HCT116 (cell line): ENCODE measurements around the gene TLL2.

ENCODE experiments used
- CEBPB ChIP-seq: IDR thresholded peaks from 2 replicates; pipeline ENCODE4 v1.6.1; 2012; ENCODE audit warnings: low read depth
- EZH2 ChIP-seq: fragments of 200-600 bp; sonication (generic); IDR thresholded peaks from 2 replicates; pipeline ENCODE4 v1.6.1; 2017; ENCODE audit warnings: antibody characterized with exemption, mixed run types
- POLR2A ChIP-seq: IDR thresholded peaks from 2 replicates; pipeline ENCODE4 v1.7.0; 2011; ENCODE audit warnings: borderline replicate concordance; ENCODE audit not compliant: insufficient read depth, insufficient read length; ENCODE audit errors: extremely low read depth
- POLR2AphosphoS5 ChIP-seq: IDR thresholded peaks from 2 replicates; pipeline ENCODE4 v1.6.1; 2011; ENCODE audit warnings: mild to moderate bottlenecking, low read depth, low read length, moderate library complexity
- RAD21 ChIP-seq: IDR thresholded peaks from 2 replicates; pipeline ENCODE4 v1.6.1; 2012; ENCODE audit warnings: low read depth, mild to moderate bottlenecking
- SP1 ChIP-seq: IDR thresholded peaks from 2 replicates; pipeline ENCODE4 v1.6.1; 2012; ENCODE audit warnings: low read depth
- SRF ChIP-seq: IDR thresholded peaks from 2 replicates; pipeline ENCODE4 v1.6.1; 2012; ENCODE audit warnings: low read depth
- YY1 ChIP-seq: IDR thresholded peaks from 2 replicates; pipeline ENCODE4 v1.6.1; 2011; ENCODE audit warnings: low read length, low read depth, moderate library complexity, mild to moderate bottlenecking; ENCODE audit not compliant: insufficient replicate concordance; ENCODE audit errors: extremely low read depth
- ZBTB33 ChIP-seq: IDR thresholded peaks from 2 replicates; pipeline ENCODE4 v1.6.1; 2011; ENCODE audit warnings: mild to moderate bottlenecking, low read length, moderate library complexity; ENCODE audit not compliant: insufficient replicate concordance; ENCODE audit errors: extremely low read depth
- TF ChIP-seq, protein P1 (sequence below), 3 experiments: fragments of 200-600 bp in 1 of 3; sonication (generic) in 1 of 3; IDR thresholded peaks in 2 of 3; conservative IDR thresholded peaks in 1 of 3; 2 replicates each; pipeline ENCODE4 v1.5.1; 2012 to 2017; ENCODE audit warnings: low read depth in 2 of 3, low read length in 2 of 3, antibody characterized with exemption in 1 of 3, borderline replicate concordance in 1 of 3, control low read depth in 1 of 3, mild to moderate bottlenecking in 1 of 3, mixed read lengths in 1 of 3, mixed run types in 1 of 3, moderate library complexity in 1 of 3; ENCODE audit not compliant: insufficient read depth in 1 of 3
- TF ChIP-seq, protein P2 (sequence below): IDR thresholded peaks from 2 replicates; pipeline ENCODE4 v1.6.1; 2012
- TF ChIP-seq, protein P3 (sequence below): IDR thresholded peaks from 2 replicates; pipeline ENCODE4 v1.6.1; 2012; ENCODE audit warnings: low read depth

DNA sequence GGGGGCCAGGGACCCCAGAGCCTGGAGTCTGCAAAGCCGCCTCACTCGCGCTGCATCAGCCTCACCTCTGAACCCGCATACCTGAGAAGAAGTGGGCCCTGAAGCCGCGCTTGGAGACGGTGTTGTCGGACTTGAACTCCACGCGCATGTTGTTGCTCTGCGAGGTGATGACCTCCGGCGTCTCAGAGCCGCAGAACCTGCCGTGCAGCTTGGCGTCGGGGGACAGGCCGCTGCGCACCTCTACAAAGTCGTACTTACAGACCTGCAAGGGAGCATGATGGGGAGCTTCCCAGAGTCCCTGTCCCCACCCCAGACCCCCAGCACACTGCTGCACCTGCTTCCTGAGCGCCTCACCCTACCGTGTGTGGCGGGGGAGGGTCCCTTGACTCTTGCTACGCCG is 129.2 kb downstream of the TLL2 start:
- TF ChIP-seq ZBTB33: no peak
- TF ChIP-seq, protein P1, sequence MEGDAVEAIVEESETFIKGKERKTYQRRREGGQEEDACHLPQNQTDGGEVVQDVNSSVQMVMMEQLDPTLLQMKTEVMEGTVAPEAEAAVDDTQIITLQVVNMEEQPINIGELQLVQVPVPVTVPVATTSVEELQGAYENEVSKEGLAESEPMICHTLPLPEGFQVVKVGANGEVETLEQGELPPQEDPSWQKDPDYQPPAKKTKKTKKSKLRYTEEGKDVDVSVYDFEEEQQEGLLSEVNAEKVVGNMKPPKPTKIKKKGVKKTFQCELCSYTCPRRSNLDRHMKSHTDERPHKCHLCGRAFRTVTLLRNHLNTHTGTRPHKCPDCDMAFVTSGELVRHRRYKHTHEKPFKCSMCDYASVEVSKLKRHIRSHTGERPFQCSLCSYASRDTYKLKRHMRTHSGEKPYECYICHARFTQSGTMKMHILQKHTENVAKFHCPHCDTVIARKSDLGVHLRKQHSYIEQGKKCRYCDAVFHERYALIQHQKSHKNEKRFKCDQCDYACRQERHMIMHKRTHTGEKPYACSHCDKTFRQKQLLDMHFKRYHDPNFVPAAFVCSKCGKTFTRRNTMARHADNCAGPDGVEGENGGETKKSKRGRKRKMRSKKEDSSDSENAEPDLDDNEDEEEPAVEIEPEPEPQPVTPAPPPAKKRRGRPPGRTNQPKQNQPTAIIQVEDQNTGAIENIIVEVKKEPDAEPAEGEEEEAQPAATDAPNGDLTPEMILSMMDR (IDR thresholded peaks at IDR 0.05 in 2 of 3, conservative IDR thresholded peaks at IDR 0.05 in 1 of 3; ENCODE audit: borderline replicate concordance in 1 of 3, insufficient read depth in 1 of 3, low read depth in 2 of 3, low read length in 2 of 3): no peak
- TF ChIP-seq EZH2: no peak
- TF ChIP-seq POLR2A: no peak
- TF ChIP-seq YY1: no peak
- TF ChIP-seq, protein P2, sequence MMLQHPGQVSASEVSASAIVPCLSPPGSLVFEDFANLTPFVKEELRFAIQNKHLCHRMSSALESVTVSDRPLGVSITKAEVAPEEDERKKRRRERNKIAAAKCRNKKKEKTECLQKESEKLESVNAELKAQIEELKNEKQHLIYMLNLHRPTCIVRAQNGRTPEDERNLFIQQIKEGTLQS: no peak
- TF ChIP-seq, protein P3, sequence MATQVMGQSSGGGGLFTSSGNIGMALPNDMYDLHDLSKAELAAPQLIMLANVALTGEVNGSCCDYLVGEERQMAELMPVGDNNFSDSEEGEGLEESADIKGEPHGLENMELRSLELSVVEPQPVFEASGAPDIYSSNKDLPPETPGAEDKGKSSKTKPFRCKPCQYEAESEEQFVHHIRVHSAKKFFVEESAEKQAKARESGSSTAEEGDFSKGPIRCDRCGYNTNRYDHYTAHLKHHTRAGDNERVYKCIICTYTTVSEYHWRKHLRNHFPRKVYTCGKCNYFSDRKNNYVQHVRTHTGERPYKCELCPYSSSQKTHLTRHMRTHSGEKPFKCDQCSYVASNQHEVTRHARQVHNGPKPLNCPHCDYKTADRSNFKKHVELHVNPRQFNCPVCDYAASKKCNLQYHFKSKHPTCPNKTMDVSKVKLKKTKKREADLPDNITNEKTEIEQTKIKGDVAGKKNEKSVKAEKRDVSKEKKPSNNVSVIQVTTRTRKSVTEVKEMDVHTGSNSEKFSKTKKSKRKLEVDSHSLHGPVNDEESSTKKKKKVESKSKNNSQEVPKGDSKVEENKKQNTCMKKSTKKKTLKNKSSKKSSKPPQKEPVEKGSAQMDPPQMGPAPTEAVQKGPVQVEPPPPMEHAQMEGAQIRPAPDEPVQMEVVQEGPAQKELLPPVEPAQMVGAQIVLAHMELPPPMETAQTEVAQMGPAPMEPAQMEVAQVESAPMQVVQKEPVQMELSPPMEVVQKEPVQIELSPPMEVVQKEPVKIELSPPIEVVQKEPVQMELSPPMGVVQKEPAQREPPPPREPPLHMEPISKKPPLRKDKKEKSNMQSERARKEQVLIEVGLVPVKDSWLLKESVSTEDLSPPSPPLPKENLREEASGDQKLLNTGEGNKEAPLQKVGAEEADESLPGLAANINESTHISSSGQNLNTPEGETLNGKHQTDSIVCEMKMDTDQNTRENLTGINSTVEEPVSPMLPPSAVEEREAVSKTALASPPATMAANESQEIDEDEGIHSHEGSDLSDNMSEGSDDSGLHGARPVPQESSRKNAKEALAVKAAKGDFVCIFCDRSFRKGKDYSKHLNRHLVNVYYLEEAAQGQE: no peak
- no peak for TF ChIP-seq CEBPB
- no peak for TF ChIP-seq POLR2AphosphoS5
- TF ChIP-seq SRF: no peak
- no peak for TF ChIP-seq RAD21
- no peak for TF ChIP-seq SP1
